NCI-H146 treated with DMSO at 0.1 percent for 48 hours (cell line): ENCODE data around the gene MMP13.
"Not testable (repeated sequence)": the region's sequence is repeated elsewhere in the genome, so short reads cannot be mapped to it uniquely, and the experiment has no call there.

ENCODE experiments used
- DNase-seq: peaks from one replicate; lab custom pipeline; 2025; ENCODE audit not compliant: unreplicated experiment; lab: John Stamatoyannopoulos, UW

Gene MMP13

DNA sequence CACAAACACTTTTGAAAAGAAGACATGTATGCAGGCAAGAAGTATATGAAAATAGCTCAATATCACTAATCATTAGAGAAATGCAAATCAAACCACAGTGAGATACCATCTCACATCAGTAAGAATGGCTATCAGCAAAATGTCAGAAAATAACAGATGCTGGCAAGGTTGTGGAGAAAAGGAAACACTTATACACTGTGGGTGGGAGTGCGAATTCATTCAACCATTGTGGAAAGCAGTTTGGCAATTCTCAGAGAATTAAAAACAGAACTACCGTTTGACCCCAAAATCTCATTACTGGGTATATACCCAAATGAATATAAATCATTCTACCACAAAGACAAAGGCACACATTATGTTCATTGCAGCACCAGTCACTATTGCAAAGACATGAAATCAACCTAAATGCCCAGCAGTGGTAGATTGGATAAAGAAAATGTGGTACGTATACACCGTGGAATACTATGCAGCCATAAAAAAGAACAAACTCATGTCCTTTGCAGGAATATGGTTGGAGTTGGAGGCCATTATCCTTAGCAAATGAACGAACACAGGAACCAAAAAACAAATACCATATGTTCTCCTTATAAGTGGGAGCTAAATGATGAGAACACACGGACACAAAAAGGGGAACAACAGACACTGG, 18.5 kb downstream of the MMP13 start:
- DNase-seq, result no peak

DNA sequence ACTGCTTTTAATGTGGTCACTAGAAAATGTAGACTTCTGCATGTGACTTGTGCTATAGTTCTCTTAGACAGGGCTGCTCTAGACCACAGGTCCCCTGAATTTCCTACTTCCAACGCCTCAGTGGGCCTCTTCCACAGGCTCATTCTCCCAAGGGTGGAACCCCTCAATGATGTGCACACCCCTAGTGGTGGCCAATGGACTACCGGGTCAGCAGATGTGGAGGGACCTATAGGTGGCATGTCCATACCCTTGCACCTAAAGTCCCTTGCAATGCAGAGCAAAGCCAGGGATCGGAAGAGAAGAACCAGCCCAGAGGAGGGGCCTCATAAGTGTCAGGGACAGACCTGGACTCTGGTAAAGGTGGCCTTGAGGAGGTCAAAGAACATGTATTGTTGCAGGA, 20.0 kb downstream of the MMP13 start:
- no peak for DNase-seq

DNA sequence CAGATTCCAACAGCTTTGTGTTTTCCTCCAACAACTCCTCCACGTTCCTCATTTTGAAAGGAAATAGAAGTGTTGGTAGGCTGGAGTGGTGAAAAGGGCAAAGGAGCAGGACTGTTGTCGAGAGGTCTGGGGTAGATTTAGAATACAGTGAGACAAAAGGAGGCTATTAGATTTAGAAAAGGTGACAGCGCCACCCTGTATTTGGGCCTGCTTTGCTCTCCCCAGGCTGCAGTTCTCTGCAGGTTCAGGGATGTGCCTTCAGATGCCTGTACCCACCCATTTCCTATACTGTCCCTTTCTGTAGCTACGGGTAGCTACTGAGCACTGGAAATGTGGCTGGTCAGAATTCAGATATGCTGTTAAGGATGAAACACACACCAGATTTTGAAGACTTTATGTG, 20.8 kb downstream of the MMP13 start:
- no peak for DNase-seq

DNA sequence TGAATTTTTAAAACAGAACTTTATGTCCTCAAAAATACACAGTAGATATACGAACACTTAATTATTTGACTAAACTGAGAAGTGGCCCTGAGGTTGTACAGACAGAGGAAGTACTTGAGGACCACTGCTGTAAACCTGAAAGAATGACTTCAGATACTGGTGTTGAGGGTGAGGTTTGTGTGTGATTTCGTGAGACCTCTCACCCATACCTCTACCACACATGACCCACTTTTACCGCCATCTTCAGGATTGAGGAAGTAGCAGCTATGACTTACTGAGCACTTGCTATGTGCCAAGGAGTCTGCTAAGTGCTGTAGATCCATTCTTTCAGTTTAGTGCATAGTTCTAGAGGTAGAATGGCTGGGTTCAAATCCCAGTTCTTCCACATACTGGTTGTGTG, 21.9 kb downstream of the MMP13 start:
- DNase-seq, result no peak

DNA sequence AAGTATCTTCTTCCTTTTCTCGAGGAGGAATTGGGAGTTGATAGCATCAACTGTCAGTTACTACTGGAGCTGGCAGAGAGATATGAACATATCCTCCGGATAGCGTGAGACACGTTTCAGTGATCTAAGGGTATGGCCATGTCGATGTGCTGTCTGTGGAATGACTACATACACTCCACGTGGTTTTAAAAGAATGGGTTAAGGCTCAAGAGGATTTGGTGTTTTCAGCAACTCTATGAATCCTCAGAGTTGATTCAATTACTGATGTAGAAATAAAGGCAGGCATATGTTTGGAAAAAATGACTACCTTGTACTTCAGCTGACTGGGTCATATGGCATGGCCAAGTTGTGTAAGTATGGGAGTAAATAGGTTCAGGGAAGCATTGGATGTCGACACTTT, 22.9 kb downstream of the MMP13 start:
- DNase-seq, result no peak

DNA sequence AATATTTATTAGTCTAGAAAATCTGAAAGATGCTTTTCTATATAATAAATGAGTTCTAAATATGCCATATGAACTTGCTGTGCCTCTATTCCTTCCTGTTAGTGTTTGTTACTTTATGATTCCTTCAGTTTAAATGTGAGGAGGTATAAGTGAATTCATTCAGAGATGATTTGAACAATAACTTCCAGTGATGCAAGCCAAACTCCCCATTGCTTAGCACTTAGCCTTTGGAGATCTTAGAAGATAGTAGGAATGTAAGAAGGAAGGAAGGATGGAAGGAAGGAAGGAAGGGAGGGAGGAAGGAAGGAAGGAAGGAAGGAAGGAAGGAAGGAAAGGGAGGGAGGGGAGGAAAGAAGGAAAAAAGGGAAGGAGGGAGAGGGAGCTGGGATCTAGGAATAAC, 25.1 kb downstream of the MMP13 start:
- DNase-seq, result no peak

DNA sequence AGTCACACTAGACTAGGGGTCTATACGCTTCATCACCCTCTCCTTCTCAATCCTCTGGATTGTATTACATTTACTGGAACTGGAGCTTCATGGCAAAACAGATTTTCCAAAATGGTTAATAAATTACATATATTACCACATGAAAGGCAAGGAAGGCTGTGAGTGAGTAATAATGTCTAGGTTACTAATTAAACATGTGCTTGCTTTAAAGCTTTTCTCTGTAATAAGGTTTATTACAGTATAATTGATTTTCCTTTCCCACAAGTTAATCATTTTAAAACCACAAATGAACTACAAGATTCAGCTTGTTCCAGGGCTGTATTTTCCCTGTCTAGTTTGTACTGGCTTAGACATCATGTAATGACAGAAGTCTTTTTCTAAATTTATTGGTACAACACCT, 25.6 kb downstream of the MMP13 start:
- DNase-seq, result no peak

DNA sequence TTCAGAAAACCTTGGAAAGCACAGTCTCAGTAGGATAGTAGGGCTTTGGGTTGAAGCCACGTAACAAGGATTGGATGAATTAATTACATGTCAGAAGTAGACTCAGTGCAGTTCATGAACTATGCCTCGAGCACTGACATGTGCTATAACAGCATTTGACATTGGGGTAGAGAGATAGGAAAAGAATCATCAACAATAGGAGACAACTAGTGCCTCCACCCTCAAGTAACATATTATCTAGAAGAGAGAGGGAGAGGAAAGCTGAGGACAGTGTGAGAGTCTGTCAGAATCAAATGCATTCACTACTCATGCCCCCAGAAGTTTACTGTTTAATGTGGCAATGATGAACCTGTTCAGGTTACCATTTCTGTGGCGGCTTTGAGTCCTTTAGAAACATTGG, 26.4 kb downstream of the MMP13 start:
- DNase-seq, result no peak

DNA sequence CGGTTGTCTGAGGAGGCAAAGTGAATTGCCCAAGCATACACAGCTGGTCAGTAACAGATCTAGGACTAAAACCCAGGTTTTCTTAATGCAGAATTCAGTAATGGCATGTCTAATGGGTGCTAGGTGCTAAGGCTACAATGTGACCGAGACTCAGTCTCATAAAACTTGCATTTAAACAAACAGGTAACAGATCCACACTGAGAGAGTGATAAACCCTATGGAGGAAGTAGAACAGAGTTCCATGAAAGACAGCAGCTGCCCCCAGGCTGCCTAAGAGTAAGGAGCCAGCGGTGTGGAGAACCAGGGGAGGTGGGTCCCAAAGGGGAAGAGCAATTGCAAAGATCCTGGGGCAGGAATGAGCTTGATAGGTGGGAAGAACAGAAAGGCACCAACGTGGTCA, 27.3 kb downstream of the MMP13 start:
- DNase-seq, result no peak

DNA sequence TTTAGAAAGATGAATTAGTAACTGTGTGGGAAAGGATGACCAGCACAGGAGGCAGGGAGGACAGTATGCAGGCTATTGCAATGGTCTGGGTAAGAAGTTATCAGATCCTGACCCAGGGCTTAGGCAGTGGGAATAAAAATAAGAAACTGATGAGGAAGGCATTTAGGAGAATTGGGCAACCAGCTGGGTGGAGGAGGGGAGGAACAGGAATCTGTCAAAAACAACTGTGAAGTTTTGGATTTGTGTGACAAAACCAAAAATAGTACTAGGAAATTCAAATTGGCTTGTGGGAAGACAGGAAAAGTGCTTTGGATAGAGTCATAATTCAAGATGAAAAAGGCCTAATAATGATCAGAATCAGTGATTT, 27.9 kb downstream of the MMP13 start:
- no peak for DNase-seq

DNA sequence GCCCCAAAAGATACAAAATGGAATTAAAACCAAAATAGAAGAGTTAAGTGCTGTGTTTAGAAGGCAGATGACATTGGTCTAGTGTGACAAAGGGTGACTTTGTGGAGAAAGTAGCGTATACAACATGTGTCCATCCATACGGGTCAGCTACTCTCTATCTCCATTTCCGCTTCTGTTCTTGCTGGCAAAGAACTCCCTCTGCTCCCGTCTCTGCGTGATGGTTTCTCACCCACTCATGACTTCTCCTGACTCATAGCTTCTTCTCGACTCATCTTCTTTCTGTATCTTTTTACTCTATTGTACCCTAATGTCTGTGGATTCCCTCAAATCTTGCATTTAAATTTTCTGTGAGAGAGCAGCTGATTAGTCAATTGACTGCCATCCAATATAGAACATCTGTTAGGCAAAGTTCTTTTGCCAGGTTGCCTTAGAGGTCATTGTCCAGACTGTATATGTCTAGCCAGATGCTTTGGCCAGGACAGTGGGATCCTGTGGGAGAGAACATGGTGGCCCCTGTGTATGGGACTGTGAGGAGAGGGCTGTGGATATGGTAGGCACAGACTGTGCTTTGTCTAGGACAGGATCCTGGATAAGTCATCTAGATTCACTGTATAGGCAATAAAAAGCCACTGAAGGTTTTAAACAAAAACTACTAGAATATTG, 28.4 kb downstream of the MMP13 start:
- no peak for DNase-seq

DNA sequence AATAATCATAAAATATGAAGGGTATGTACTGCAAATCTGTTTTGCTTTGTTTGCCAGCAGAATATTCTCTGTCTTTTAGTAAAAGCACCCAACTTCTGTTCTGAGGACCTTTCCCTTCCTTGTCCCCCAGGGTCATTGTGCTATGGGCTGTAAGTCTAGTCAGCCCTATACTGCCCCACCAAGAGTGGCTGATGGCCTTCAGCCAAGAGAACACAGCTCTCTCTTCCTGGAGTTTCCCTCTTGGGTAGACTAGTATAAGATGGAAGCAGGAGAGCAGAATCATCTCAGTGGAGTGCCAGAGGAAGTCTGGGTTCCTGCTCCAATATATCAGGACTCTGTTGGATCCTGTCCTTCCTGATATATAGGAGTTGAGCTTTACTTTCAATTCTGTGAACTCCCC, 29.0 kb downstream of the MMP13 start:
- DNase-seq, result no peak

DNA sequence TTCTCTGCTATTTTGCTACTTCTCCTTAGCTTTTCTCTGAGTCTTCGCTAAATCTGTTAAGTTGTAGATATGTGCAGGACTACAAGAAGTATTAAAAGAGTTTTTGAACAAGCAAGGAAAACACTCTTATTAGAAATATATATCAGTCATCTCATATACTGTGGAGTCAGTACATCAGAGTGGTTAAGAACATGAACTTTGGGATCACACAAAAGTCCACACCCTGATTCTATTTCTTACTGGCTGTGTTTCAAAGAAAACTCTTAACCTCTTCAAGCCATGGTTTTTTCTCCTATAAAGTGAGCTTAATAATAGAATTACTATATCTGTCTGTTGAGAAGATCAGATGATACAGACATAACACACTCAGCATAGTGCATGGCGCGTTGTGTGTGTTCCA, 29.5 kb downstream of the MMP13 start:
- DNase-seq, result no peak

DNA sequence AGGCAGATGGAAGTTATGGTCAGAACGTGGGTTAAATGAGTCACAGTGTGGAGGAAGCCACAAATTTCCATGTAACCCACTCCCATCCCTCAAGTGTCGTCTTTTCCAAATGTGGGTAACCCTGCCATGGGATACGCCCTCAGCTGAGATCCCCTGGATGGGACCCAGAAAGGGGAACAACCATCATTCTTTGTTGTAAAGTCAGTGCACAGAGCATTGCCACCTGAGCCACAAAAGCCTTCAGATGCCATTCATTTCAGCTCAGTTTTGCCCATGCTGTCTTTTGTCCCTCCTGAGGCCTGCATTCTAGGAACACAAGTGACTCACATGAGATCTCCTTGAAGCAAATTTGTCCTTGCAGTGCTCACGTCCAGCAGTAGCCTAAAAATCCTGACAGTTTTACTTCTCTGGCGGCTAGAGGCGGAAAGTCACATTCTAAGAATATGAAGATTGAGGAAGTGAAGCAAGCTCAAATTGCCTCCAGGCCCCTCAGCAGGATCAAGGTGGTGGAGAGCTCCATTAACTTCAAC, 30.6 kb downstream of the MMP13 start:
- DNase-seq, result no peak

DNA sequence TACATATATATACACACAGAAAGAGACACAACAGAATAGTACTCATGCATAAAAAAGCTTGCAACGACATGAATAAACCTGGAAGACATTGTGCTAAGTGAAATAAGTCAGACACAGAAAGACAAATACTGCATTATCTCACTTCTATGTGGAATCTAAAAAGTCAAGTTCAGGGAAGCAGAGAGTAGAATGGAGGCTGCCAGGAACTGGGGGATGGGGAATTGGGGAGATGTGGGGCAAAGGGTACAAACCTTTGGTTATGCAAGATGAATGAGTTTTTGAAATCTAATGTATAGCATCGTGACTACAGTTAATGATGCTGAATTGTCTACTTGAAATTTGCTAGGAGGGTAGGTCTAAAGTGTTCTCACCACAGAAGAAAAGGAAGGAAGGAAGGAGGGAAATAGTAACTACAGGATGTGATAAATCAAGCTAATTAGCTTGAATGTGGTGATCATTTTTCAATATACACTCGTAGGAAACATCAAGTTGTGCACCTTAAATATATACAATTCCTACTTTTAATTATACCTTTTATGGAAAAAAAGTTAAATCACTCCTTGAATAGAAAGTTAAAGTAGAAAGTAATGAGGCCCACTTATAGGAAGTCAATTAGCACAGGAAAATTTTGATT, 33.8 kb downstream of the MMP13 start:
- DNase-seq, result no peak

DNA sequence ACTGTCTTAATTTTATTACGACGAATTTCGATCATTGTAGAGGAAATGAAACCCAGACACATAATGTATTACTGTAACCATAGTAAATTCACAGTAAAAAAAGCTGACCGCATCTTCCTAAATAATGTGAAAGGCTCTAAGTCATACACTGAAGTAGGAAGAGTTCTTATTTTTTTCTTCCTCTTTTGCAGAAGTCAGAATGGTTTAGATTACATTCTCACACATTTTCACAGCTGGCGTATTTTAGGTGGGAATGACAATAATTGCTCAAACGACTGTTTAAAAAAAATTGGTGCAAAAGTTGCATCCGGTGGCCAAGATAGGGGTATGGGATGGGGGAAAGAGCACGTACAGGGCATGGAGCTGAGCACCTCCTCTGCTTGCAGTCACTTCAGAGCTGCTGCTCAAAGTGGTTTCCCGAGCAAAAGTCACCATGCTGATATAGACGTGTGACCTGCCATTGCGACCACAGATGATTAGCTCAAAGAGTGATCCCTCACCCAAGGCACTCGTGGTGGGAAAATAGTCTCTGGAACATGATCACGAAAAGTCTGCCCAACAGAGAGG, 35.3 kb downstream of the MMP13 start:
- DNase-seq, result no peak

DNA sequence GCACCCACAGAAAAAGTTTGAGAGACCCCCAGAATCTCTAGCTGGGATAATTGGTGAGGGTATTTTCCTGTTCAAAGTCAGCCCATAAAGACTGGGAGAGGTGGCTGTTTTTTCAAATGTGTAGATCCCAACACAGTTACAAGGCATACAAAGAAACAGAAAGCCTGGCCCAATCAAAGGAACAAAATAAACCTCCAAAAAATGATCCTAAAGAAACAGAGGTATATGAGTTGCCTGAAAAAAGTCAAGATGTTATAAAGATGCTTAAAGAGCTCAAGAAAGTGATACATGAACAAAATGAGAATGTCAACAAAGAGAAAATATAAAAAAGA, 40.5 kb downstream of the MMP13 start:
- no peak for DNase-seq

DNA sequence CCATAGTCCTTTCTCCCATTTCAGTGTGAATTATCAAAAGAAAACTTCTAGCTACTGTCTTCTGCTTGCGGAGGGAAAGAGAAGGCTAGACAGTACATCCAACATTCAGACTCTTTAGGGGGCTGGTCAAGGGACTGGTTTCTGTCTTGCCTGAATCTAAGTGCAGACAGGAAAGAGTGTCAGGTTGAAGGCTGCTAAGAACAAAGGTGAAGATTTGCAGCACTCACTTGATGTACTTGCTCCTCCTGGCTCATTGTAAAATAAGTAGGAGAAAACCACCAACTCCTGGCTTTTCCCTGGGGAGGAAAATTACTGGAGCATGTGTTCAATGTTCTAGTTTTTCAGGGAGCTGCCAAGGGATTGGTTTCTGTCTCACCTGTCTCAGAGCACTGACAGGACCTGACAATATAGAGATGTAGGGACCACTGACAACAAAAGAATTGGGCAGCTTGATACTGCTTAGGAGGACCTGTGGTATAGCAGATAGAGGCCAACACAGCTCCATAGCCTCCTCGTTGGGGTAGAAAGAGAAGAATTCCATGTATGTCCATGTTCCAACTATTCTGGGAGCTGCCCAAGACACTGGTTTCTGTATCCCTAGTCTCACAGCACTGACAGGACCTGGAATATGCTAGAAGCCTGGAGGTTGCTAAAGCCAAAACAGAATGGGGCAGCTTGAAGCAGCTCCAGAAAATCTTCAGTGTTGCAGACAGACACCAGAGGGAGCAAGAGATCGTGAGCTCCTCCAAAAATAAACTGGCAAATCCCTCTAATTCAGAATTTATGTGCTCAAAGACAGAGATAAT, 41.1 kb downstream of the MMP13 start:
- no peak for DNase-seq

DNA sequence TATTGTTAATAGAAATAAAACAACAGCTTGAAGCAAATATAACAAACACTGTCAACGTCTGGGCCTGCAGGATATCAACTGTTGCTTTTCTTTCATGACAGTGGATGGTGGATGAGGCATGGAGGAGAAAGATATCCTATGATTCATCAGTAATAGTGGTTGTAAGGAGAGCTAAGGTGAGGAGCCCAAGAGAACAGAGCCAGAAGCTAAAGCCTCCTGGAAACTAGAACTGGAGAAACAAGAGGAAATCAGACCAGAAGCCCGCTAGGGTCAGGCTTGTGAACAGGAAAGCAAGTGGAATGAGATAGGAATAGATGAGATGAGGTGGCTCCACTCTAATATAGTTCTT, 43.1 kb downstream of the MMP13 start:
- DNase-seq, result no peak

DNA sequence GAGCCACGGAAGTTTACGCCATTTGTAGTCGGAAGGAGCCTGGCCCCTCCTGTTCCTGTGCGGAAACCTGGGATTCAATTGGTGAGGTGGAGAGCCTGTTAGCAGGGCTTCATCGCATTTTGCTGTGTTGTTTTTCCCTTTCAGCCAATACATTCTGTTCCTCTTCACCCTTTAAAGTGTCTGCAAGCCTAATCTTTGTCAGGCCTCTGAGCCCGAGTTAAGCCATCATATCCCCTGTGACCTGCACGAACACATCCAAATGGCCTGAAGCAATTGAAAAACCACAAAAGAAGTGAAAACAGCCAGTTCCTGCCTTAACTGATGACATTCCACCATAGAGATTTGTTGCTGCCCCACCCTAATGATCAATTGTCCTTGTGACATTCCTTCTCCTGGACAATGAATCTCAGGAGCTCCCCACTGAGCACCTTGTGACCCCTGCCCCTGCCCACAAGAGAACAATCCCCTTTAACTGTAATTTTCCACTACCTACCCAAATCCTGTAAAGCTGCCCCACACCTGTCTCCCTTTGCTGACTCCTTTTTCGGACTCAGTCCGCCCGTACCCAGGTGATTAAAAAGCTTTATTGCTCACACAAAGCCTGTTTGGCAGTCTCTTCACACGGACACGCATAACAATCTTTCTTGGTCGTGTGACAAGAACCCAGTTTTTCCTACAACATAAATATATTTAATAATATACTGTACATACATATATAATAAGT, 43.6 kb downstream of the MMP13 start:
- no peak for DNase-seq

DNA sequence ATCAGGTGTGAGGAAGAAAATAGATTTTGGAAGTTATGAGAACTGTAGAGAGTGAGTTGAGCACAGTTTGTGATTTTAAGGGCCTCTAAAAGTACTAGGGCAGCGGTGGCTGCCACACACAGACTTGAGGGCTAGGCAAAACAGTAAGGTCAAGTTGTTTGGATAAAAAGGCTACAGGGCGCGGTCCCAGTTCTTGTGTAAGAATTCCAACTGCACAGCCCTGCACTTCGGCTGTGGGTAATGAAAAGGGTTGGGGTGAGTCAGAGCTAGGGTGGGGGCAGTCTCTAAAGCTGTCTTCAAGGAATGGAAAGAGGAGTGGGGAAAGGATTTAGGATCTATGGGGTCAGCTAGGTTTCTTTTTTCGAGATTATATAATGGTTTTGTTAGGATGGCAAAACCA, 49.7 kb downstream of the MMP13 start:
- not testable (repeated sequence) for DNase-seq
